ENCODE data around the gene PIWIL1. TPM values are rescaled to one million over a fixed set of nuclear protein-coding genes. Genes with fewer than 3 reads are reported as not detected.

Gene PIWIL1
- total RNA-seq, 1 donor from 2014 or later: not detected

GRCh38 chr12:130374083-130374482 is 36.4 kb downstream of the PIWIL1 start:
- no peak for DNase-seq (ENCODE audit: low read depth)

- DNase-seq (ENCODE audit: low read depth): no peak
These were observed 37.9 kb downstream of the PIWIL1 start for GRCh38 chr12:130375296-130376287.

- DNase-seq (ENCODE audit: low read depth): no peak
These were observed 45.1 kb downstream of the PIWIL1 start for GRCh38 chr12:130382818-130383217.

GRCh38 chr12:130384234-130384633 is 46.5 kb downstream of the PIWIL1 start:
- no peak for DNase-seq (ENCODE audit: low read depth)

- no peak for DNase-seq (ENCODE audit: low read depth)
These were observed 47.5 kb downstream of the PIWIL1 start for GRCh38 chr12:130385193-130385592.

- no peak for DNase-seq (ENCODE audit: low read depth)
These were observed 53.5 kb downstream of the PIWIL1 start for GRCh38 chr12:130391186-130391585.

- no peak for DNase-seq (ENCODE audit: low read depth)
These were observed 57.2 kb downstream of the PIWIL1 start for GRCh38 chr12:130394906-130395305.

GRCh38 chr12:130396667-130397066 is 59.0 kb downstream of the PIWIL1 start:
- DNase-seq (ENCODE audit: low read depth): no peak

- no peak for DNase-seq (ENCODE audit: low read depth)
These were observed 60.6 kb downstream of the PIWIL1 start for GRCh38 chr12:130398100-130398848.

- no peak for DNase-seq (ENCODE audit: low read depth)
These were observed 64.0 kb downstream of the PIWIL1 start for GRCh38 chr12:130401703-130402102.

GRCh38 chr12:130405332-130405731 is 67.6 kb downstream of the PIWIL1 start:
- DNase-seq (ENCODE audit: low read depth): no peak

- no peak for DNase-seq (ENCODE audit: low read depth)
These were observed 74.7 kb downstream of the PIWIL1 start for GRCh38 chr12:130412384-130412783.

GRCh38 chr12:130413909-130414308 is 76.2 kb downstream of the PIWIL1 start:
- no peak for DNase-seq (ENCODE audit: low read depth)

- DNase-seq (ENCODE audit: low read depth): no peak
These were observed 76.7 kb downstream of the PIWIL1 start for GRCh38 chr12:130414381-130414780.

- DNase-seq (ENCODE audit: low read depth): no peak
These were observed 80.6 kb downstream of the PIWIL1 start for GRCh38 chr12:130418251-130418650.

GRCh38 chr12:130419116-130419515 is 81.4 kb downstream of the PIWIL1 start:
- no peak for DNase-seq (ENCODE audit: low read depth)

GRCh38 chr12:130420071-130420470 is 82.4 kb downstream of the PIWIL1 start:
- DNase-seq (ENCODE audit: low read depth): no peak

GRCh38 chr12:130421896-130422295 is 84.2 kb downstream of the PIWIL1 start:
- DNase-seq (ENCODE audit: low read depth): no peak
